CD4-positive, alpha-beta T cell treated with Interleukin-6 for 4 hours (primary cell): ENCODE results near the gene KREMEN1.
"Not testable (repeated sequence)": the region's sequence is repeated elsewhere in the genome, so short reads cannot be mapped to it uniquely, and the experiment has no call there.

Experiments
- DNase-seq: peaks from one replicate; pipeline ENCODE4 v3.0.0-alpha.2; 2020; ENCODE audit warnings: mixed read lengths

KREMEN1 gene

GRCh38 chr22:29079218-29079901, 6.5 kb downstream of the KREMEN1 start:
- no peak for DNase-seq

GRCh38 chr22:29080106-29080975, 7.5 kb downstream of the KREMEN1 start:
- DNase-seq: no peak

GRCh38 chr22:29081517-29082236, 8.8 kb downstream of the KREMEN1 start:
- DNase-seq: no peak

GRCh38 chr22:29082826-29083545, 10.2 kb downstream of the KREMEN1 start:
- no peak for DNase-seq

- not testable (repeated sequence) for DNase-seq
These were observed 10.7 kb downstream of the KREMEN1 start for GRCh38 chr22:29083576-29083932.

- no peak for DNase-seq
These were observed 11.2 kb downstream of the KREMEN1 start for GRCh38 chr22:29083933-29084591.

- no peak for DNase-seq
These were observed 14.2 kb downstream of the KREMEN1 start for GRCh38 chr22:29087012-29087411.

GRCh38 chr22:29088809-29089208, 16.0 kb downstream of the KREMEN1 start:
- DNase-seq: no peak

GRCh38 chr22:29089507-29089906, 16.7 kb downstream of the KREMEN1 start:
- no peak for DNase-seq

GRCh38 chr22:29090039-29090438, 17.2 kb downstream of the KREMEN1 start:
- no peak for DNase-seq

GRCh38 chr22:29092243-29092642, 19.4 kb downstream of the KREMEN1 start:
- no peak for DNase-seq

GRCh38 chr22:29093030-29093429, 20.2 kb downstream of the KREMEN1 start:
- no peak for DNase-seq

- no peak for DNase-seq
These were observed 20.9 kb downstream of the KREMEN1 start for GRCh38 chr22:29093501-29094300.

GRCh38 chr22:29095459-29095858, 22.6 kb downstream of the KREMEN1 start:
- no peak for DNase-seq

- no peak for DNase-seq
These were observed 24.2 kb downstream of the KREMEN1 start for GRCh38 chr22:29096736-29097669.

GRCh38 chr22:29098296-29098695, 25.5 kb downstream of the KREMEN1 start:
- DNase-seq: no peak

- DNase-seq: no peak
These were observed 29.5 kb downstream of the KREMEN1 start for GRCh38 chr22:29102300-29102699.

- no peak for DNase-seq
These were observed 30.3 kb downstream of the KREMEN1 start for GRCh38 chr22:29103121-29103520.

- no peak for DNase-seq
These were observed 32.6 kb downstream of the KREMEN1 start for GRCh38 chr22:29105468-29105867.

- DNase-seq: no peak
These were observed 34.0 kb downstream of the KREMEN1 start for GRCh38 chr22:29106839-29107238.
